Sigmoid colon (tissue), 7 donors: ENCODE measurements around the gene ING5. TPM values are rescaled to one million over a fixed set of nuclear protein-coding genes. Genes with fewer than 3 reads are reported as not detected.

ENCODE experiments used
- DNase-seq: peaks from one replicate; pipeline ENCODE4 v3.0.0-alpha.2; 2019
- H3K27ac ChIP-seq, 4 donors: fragments of 200-600 bp; sonication (generic); one replicate each; pipeline ENCODE4 v1.5.1; 2016 to 2019; ENCODE audit warnings: mild to moderate bottlenecking in 1 of 4
- H3K27me3 ChIP-seq, 3 donors: fragments of 200-600 bp; sonication (generic); one replicate each; pipeline ENCODE4 v1.5.1; 2019; ENCODE audit warnings: mild to moderate bottlenecking in 1 of 3
- H3K36me3 ChIP-seq, 4 donors: fragments of 200-600 bp; sonication (generic); one replicate each; pipeline ENCODE4 v1.5.1; 2016 to 2019
- H3K4me1 ChIP-seq, 4 donors: fragments of 200-600 bp; sonication (generic); one replicate each; pipeline ENCODE4 v1.5.1; 2017 to 2019
- H3K4me3 ChIP-seq, 4 donors: fragments of 200-600 bp; sonication (generic); one replicate each; pipeline ENCODE4 v1.5.1; 2017 to 2019; ENCODE audit warnings: mild to moderate bottlenecking in 2 of 4, moderate library complexity in 1 of 4
- H3K9me3 ChIP-seq, 4 donors: fragments of 200-600 bp in 3 of 4; sonication (generic) in 3 of 4; one replicate each; pipeline versions ENCODE4 v1.5.1 to v1.6.1; 2013 to 2019
- CTCF ChIP-seq, 4 experiments: fragments of 450-650 bp in 3 of 4; fragments of 200-600 bp in 1 of 4; IDR thresholded peaks; one replicate each; pipeline ENCODE4 v1.5.1; 2016 to 2019; ENCODE audit warnings: antibody characterized with exemption in 4 of 4, mild to moderate bottlenecking in 3 of 4, moderate library complexity in 2 of 4
- EP300 ChIP-seq, 4 donors: sonication (generic); formaldehyde crosslinking; IDR thresholded peaks; one replicate each; pipeline ENCODE4 v1.6.1; 2017; ENCODE audit warnings: antibody characterized with exemption in 4 of 4
- POLR2A ChIP-seq, 2 donors: fragments of 450-650 bp; IDR thresholded peaks; one replicate each; pipeline ENCODE4 v1.6.1; 2016; ENCODE audit warnings: antibody characterized with exemption in 2 of 2, mild to moderate bottlenecking in 2 of 2, moderate library complexity in 2 of 2
- POLR2AphosphoS5 ChIP-seq, 4 donors: sonication (generic); formaldehyde crosslinking; IDR thresholded peaks; one replicate each; pipeline ENCODE4 v1.6.1; 2017; ENCODE audit warnings: antibody characterized with exemption in 4 of 4
- WGBS, 2 donors: extraction: QIAGEN DNeasy Blood & Tissue Kit; methylation state at CpG; one replicate each; pipeline ENCODE4 v1.1.7; 2013; 5-methylcytosine and 5-hydroxymethylcytosine counted together
- intact Hi-C: fragments of 100-400 bp; cut with DNase I; formaldehyde crosslinking; loops from one replicate; pipeline ENCODE4 v1.15.1; 2023
- polyA plus RNA-seq, 3 donors: library from polyadenylated mRNA; stranded (reverse); fragments of 200-250 nt; gene quantifications; one replicate each; pipeline ENCODE4 v1.2.3, GENCODE V29; 2013
- total RNA-seq, 4 donors: library from RNA; depleted of rRNA; stranded (reverse); fragments of >200 nt; gene quantifications; one replicate each; pipeline ENCODE4 v1.1.0, GENCODE V29; 2016
- donor health status: healthy with polysubstance abuse.
- donor health status: Bipolar disorder and iron deficiency.
- donor health status: healthy.

Gene ING5
- total and polyA plus RNA-seq, 7 donors = 9.6 to 49.8 (median 27.1) TPM

GRCh38 chr2:241675885-241676284 lies 26.0 kb upstream of the ING5 start:
- no peak for DNase-seq
- no peak for TF ChIP-seq POLR2A (IDR thresholded peaks at IDR 0.05)
- TF ChIP-seq POLR2AphosphoS5 (IDR thresholded peaks at IDR 0.05) = no peak
- TF ChIP-seq EP300 (IDR thresholded peaks at IDR 0.05) = no peak
- TF ChIP-seq CTCF (IDR thresholded peaks at IDR 0.05) = no peak
- no peak overlapping the region for H3K27ac ChIP-seq
- H3K9me3 ChIP-seq = no peaks in the 10 kb centered on the region
- intact Hi-C loops = no loop called here
- peaks cover 0 to 16% (median 7%) of the 10 kb centered on the region in 4 donors for H3K4me1 ChIP-seq
- H3K36me3 ChIP-seq = peaks cover 12 to 71% (median 30%) of the 10 kb centered on the region in 4 donors
- no peaks in the 10 kb centered on the region for H3K27me3 ChIP-seq
- H3K4me3 ChIP-seq = no peak overlapping the region
- WGBS, 2 donors = 93 to 94% methylated on average over 17 of the region's 17 CpGs

DNA sequence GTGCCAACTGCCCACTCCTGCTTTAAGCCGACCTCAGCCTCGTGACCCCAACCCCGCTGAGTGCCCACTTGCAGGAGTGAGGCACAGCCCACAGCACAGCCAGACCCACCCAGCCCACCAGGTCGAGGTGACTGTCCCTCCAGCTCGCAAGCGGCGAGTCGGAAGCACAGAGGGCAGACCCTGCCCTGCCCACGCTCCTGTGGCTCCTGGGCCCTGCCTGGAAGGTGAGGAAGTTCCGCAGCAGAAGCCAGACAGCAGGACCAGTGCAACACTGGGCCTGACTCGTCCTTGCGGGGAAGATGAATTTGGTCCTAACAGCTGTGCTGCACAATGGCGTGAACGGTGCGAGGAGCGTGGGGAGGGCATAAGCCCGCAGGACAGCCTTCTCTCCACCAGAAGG lies 25.2 kb upstream of the ING5 start:
- H3K4me3 ChIP-seq = no peak overlapping the region
- intact Hi-C loops = no loop called here
- no peaks in the 10 kb centered on the region for H3K9me3 ChIP-seq
- H3K27me3 ChIP-seq = no peaks in the 10 kb centered on the region
- TF ChIP-seq POLR2AphosphoS5 (IDR thresholded peaks at IDR 0.05) (no peak), CTCF (IDR thresholded peaks at IDR 0.05) (no peak), EP300 (IDR thresholded peaks at IDR 0.05) (no peak), POLR2A (IDR thresholded peaks at IDR 0.05) (no peak)
- peaks cover 7 to 63% (median 23%) of the 10 kb centered on the region in 4 donors for H3K36me3 ChIP-seq
- DNase-seq = no peak
- H3K27ac ChIP-seq = no peak overlapping the region
- H3K4me1 ChIP-seq = peaks cover 0 to 24% (median 14%) of the 10 kb centered on the region in 4 donors
- 92 to 94% methylated on average over 17 of the region's 17 CpGs for WGBS, 2 donors

DNA sequence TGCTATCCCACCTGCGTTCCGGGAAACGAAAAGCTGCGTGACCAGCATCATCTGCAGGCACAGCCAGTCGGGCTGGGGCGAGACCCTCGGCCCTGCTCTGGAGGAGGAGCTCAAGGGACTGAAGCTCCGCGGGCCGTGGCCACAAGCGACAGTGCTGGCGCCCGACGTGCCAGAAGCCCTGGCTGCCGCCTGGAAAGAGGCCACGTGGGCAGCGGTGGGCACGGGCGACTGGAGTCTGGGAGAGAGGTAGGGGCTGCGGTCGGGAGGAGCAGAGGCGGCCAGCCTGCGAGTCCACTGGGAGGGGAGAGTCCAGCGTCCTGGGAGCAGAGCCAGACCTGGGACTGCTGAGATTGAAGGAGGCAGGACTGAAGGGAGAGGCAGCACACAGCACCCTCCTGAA lies 24.4 kb upstream of the ING5 start:
- DNase-seq = no peak
- Histone ChIP-seq H3K27ac (no peak overlapping the region), H3K36me3 (peaks cover 0 to 56% (median 16%) of the 10 kb centered on the region in 4 donors), H3K4me3 (no peak overlapping the region), H3K9me3 (no peaks in the 10 kb centered on the region), H3K27me3 (no peaks in the 10 kb centered on the region), H3K4me1 (peaks cover 0 to 25% (median 17%) of the 10 kb centered on the region in 4 donors)
- 96% methylated on average over 24 of the region's 24 CpGs for WGBS, 2 donors
- intact Hi-C loops = no loop called here
- TF ChIP-seq POLR2AphosphoS5 (IDR thresholded peaks at IDR 0.05) (no peak), CTCF (IDR thresholded peaks at IDR 0.05) (no peak), EP300 (IDR thresholded peaks at IDR 0.05) (no peak), POLR2A (IDR thresholded peaks at IDR 0.05) (no peak)

DNA sequence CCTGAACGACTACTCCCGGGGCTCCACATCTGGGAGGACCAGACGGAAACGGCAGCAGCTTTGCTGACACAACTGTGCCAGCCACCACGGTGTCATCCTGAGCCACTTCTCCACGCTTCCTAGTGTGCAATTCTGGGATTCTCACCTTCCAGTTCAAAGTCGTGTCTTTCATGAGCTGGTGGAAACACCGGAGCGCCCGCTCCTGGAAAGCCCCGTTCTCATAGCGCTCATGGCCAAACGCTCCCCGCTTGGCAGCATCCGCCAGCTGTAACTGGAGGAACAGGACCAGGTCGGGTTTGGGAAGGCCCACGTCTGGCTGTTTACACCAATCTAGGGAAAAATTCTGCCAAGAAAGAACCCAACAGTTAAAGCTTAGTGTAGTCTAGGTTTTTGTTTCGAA lies 23.5 kb upstream of the ING5 start:
- Histone ChIP-seq H3K4me1 (peaks cover 0 to 25% (median 17%) of the 10 kb centered on the region in 4 donors), H3K9me3 (no peaks in the 10 kb centered on the region), H3K27ac (no peak overlapping the region), H3K27me3 (no peaks in the 10 kb centered on the region), H3K36me3 (peaks cover 0 to 47% (median 11%) of the 10 kb centered on the region in 4 donors), H3K4me3 (no peak overlapping the region)
- intact Hi-C loops = no loop called here
- no peak for DNase-seq
- TF ChIP-seq POLR2A (IDR thresholded peaks at IDR 0.05) (no peak), POLR2AphosphoS5 (IDR thresholded peaks at IDR 0.05) (no peak)
- WGBS, 2 donors = 93 to 94% methylated on average over 18 of the region's 18 CpGs

- DNase-seq = no peak
- H3K36me3 ChIP-seq = peaks cover 0 to 47% (median 11%) of the 10 kb centered on the region in 4 donors
- H3K27me3 ChIP-seq = no peaks in the 10 kb centered on the region
- 93 to 94% methylated on average over 22 of the region's 22 CpGs for WGBS, 2 donors
- no peak overlapping the region for H3K27ac ChIP-seq
- no peak for TF ChIP-seq CTCF (IDR thresholded peaks at IDR 0.05)
- no peaks in the 10 kb centered on the region for H3K9me3 ChIP-seq
- intact Hi-C loops = no loop called here
- no peak overlapping the region for H3K4me3 ChIP-seq
- peaks cover 0 to 23% (median 17%) of the 10 kb centered on the region in 4 donors for H3K4me1 ChIP-seq
Observed at GRCh38 chr2:241678784-241679540, 22.9 kb upstream of the ING5 start.
